ENCODE data around the gene AFAP1L2.

AFAP1L2 gene

DNA sequence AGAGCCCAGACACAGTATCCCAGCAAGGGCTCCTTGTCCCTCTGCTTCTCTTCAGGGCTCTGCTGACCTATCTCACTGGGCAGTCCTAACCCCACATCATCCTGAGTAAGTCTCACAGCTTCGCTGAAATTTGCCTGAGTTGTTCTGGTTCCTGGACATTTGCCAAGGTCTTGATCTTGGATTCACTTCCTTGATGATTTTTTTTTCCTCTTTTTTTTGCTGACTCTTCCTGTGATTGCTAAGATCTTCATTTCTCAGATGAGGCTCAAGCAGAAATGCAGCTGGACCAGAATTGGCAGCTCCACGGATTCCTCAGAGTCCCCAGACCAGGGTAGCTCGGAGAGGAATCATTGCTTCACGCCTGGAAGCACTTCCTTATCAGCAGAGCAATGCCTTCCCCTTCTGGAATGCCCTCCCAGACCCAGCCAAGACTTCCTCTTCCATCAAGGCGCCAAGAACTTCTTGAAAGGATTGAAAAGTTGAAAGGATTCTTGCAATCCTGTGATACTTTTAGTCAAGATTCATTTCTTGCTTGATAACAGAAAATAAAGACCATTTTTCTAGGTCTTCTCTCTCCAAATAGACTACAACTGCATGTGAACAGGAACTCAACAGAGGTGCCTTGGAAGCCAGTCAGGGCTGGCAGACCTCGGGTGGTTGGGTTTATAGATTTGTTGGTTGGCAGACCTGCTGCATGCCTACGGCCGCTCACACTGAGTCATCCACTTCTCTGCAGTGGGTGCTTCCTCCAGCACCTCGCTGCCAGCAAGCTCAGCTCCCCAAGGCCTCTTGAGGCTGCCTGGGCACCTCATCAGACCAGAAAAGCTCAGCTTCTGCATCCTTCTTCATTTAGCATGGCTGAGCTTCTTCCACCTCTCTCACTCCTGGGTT lies 8.8 kb upstream of the AFAP1L2 start:
- no peak for DNase-seq (ENCODE audit: low spot score)

DNA sequence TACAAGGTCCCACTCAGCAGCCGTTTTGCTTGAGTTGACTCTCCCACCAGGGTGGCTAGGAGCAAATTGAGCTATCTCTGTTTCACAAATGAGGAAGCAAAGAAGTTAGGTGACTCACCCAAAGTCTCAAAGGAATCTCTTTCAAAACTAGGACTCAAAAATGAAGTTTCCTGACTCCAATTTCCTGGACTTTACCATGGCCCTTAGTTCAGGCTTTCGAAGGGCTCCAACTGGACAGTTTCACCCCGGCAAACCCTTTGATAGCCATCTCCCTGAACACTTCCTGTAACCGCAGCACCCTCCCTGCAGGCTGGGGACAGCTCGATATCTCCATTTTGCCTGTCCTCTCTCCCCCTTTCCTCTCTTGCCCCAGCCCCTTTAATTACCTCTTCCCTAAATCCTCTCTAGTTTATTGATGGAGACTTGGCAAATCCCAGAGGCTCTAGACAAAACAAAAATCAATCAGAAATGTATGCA lies 4.7 kb upstream of the AFAP1L2 start:
- DNase-seq (ENCODE audit: low spot score): no peak

DNA sequence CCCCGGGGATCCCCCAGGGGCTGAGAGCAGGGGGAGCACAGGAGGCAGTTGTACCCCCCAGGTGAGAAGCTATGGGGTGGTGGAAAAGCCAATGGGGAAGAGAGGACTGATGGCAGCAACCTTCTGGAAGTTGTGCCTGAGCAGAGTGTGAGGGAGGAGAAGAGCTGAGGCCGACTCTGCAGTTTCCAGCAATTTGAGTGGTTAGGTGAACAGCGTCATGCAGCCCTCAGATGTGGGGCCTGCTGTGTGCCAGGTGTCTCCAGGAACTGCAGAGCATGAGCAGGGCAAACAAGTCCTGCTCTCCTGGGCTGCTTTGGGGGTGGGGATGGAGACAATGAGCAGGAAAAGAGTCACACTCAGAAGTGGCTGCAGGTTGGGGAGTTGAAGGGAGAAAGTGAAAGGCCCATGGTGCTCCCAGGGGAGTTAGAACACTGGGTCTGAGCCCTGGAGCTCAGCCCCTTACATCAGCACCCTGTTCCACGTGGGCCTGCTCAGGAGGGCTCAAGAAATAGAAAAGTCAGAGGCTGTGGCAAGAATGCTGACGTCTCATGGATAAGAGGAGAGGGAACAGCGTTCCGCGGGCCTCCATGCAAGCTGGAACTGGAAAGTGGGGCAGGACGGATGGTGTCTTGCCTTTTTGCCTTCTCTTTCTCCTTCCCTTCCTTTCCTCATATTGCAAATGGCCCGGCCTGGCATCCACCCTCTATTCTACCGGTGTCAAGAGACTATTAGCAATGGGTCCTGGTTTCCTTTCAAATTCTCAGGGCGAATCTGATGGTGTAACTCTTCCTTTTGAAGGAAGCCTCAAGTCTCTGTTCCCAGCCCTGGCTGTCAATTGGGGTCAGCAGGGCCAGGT lies 4.0 kb upstream of the AFAP1L2 start:
- DNase-seq (ENCODE audit: low spot score): no peak

DNA sequence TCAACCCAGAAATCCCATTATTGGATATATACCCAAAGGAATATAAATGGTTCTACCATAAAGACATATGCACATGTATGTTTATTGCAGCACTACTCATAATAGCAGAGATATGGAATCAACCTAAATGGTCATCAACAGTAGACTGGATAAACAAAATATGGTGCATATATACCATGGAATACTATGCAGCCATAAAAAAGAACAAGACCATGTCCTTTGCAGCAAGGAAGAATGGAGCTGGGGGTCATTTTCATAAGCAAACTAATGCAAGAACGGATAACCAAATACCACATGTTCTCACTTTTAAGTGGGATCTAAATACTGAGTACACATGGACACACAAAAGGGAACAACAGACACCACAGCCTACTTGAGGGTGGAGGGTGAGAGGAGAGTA lies 2.2 kb upstream of the AFAP1L2 start:
- no peak for DNase-seq (ENCODE audit: low spot score)

DNA sequence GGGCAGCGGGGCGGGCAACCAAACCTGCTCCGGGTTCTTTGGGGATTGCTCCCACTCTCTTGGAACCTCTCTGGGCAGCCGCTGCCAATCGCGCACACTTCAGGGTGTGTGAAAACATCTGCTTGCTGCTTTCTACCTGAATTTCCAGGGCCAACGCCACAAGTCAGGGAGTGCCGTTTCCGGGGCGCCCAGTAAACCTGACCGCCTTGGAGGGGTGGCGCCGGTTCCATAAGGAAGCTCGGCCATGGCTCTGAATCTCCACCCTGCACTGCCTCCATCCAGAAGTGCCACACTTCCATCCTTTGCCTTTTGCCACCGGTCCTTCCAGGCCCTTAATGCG lies 679 bp upstream of the AFAP1L2 start:
- no peak for DNase-seq (ENCODE audit: low spot score)

- no peak for DNase-seq (ENCODE audit: low spot score)
Measured at GRCh38 chr10:114403541-114404161, 651 bp downstream of the AFAP1L2 start.

GRCh38 chr10:114402871-114403540 lies 1.3 kb downstream of the AFAP1L2 start:
- no peak for DNase-seq (ENCODE audit: low spot score)

GRCh38 chr10:114402233-114402632 lies 2.1 kb downstream of the AFAP1L2 start:
- DNase-seq (ENCODE audit: low spot score): no peak

DNA sequence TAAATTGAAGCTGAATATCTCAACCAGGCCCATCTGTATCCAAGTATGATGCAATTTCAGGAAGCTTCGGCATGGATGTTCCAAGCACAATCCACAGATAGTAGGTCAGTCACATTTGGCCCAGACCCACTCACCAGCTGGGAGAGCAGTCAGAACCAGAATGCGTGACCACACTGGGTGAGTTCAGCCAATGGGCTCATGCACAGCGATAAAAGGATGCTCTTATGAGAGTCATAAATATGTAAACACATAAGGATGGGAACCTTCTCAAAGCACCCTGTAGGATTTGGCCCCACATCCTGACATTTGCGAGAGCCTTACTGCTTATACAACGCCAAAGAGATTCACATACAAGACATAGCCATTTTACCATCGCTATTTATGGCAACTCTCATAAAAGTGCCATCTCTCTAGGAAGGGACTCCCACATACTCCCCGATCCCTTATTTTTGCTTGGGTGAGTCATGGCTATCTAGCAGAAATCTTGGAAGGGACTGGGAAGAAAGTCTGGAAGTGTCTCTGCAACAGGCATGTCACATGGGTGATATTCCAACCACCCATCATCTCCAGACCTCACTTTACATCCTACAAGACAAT lies 3.0 kb downstream of the AFAP1L2 start:
- no peak for DNase-seq (ENCODE audit: low spot score)

DNA sequence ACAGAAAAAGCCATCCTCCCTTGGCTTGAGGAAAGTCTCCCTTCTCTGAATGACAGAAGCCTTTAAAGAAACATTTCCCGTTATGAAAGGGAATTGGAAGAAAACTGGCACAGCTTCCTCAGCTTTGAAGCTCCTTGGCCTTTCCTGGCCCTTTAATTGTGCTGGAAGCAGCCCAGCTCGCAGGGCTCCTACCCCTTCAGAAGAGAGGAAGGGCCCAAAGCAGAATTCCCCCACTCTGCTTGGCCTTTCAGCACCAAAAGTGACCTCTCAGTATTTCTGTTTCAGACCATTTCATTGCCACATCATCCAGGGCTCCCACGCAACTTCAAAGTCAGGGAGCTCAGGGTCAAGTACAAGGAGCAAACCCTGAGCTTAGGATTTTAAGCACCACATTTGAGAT lies 4.2 kb downstream of the AFAP1L2 start:
- no peak for DNase-seq (ENCODE audit: low spot score)

DNA sequence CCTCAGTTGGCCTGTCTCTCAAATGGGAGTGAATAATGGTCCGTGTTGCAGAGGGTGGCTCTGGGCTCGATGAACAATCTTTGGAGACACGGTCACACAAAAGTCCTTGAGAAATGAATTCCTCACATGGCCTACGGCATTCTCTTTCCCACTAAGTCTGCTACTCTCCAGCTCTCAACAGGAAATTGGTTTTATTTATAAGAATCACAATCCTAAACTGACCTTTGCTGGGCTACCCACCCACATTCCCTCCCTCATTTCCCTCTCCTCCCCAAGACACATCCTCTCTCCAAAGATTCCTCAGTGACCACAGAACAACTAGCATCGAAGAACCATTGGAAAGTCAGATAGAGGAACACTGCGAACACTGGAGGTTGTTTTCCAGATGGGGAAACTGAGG lies 4.7 kb downstream of the AFAP1L2 start:
- no peak for DNase-seq (ENCODE audit: low spot score)

GRCh38 chr10:114398587-114399331 lies 5.5 kb downstream of the AFAP1L2 start:
- no peak for DNase-seq (ENCODE audit: low spot score)

DNA sequence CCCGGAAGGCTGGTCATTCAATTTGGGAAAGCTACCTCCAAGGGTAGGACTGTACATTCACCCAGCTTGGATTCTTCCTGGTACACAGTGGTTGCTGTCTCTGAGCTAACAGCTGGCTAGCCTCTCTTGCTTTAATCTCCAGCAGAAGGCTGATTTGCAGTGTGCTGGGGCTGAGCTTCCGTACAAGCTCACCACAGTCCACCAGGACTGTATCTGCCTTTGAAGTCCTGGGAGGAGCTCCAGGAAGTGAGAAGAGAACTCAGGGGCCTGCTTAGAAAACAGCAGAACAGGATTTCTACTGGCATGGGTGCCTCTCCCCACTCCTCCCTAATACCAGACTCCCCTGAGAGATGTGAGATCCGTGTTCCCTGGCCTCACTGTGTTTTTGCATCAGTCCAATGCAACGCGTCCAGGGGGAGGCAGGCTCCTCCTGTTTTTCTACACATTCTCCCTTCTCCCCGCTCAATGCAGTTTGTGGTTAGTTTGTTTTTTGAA lies 6.6 kb downstream of the AFAP1L2 start:
- no peak for DNase-seq (ENCODE audit: low spot score)

DNA sequence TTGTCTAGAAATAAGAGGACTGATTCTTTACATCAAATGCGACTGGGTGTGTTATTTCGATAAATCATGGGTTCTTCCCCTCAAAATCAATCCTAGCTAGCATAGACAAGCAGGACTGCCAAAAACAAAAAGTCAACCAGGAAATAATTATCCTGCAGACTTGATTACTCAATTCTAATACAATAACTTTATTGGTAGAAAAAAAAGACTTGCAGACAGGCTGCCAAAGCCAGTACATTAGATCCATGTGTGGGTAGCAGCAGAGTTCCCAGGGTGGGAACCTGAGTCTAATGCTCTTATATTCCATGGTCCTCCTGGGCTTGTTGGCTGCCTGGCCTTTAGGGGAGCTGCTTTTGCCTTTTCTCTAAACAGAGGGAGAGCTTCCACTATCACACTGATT lies 7.8 kb downstream of the AFAP1L2 start:
- no peak for DNase-seq (ENCODE audit: low spot score)

DNA sequence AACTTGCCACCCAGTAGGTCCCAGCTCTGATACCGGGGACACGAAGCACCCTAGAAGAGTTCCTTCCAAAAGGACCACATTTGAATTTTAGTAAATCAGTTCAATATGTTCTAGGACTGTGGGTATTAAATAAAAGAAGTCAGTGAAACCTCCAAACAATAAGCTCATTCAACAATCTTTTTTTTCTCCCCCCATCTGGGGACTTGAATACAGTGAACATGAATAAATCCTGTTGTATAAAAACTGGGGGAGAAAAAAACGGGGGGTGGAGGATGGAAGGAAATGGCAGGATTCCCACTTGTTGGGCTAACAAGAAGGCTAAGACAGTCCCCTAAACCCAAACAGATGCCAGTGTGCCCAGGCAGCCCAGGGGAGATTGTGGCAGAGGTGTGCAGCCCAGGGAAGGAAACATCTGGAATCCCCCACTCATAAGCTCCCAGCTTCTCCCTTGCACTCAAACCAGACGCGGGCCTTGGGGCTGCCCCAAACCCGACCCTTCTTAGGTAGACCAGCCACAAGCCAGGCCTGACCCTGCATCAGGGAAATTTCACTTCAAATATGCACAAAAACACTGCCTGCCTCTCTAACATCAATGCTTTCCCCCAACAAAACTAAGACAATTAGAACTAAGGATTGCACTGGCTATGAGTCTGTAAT lies 8.8 kb downstream of the AFAP1L2 start:
- DNase-seq (ENCODE audit: low spot score): no peak

DNA sequence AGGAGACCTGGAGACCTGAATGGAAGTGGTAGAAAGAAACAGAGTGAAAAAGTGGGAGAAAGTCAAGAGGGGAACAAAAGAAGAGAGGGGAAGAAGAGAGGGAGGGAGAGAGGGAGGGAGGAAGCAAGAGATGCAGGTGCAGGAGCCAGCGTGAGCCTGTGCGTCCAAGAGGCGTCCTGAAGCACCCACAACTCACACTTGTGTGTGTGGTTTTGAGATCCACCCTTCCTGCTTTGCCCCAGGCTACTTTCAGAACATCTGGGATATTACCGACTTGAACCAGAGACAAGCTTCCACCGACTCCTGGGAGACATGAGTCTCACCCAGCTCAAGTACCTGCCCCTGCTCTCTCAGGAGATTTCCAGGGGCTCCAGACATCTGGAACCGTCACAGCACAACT lies 9.8 kb downstream of the AFAP1L2 start:
- no peak for DNase-seq (ENCODE audit: low spot score)

DNA sequence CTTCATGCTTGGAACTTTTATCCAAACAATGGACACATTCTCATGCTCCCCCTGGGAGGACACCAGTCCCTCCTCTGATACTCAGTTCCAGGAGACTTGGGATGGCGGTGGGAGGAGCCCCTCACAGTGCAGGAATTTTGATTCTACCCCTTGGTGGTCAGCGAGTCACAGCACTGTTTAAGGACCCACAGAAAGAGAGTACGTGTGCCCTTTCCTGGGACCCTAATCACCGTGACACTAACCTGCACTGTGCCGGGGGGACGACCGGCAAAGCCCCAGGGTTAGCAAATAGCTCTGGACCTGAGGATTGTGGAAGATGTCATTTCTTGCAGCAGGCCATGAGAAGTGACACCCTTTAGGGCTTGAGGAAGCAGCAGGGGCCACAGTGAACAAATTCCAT lies 10.4 kb downstream of the AFAP1L2 start:
- DNase-seq (ENCODE audit: low spot score): no peak

DNA sequence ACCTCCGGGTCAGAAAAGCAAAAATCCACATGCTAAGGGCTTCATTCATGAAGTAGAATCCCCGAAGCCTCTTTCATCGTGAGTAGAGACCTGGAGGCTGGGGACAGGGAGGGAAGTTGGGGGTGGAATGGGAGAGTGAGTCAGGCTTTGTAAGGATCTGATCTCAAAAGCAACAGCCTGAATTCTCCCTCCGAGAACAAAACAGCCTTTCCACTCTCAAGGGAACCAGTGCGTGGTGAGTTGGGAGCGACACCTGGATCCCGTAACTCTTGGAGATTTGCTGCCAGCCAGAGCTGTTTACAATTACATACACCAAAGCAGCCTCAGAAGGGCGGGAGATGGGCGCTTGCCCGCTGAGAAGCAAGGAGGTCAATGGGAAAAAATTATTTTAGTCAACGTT lies 10.8 kb downstream of the AFAP1L2 start:
- DNase-seq (ENCODE audit: low spot score): no peak

- no peak for DNase-seq (ENCODE audit: low spot score)
Measured at GRCh38 chr10:114392112-114392835, 12.0 kb downstream of the AFAP1L2 start.
